GM12874 (cell line): ENCODE results near the gene GDAP2.

Source experiments
- CTCF ChIP-seq: IDR thresholded peaks from 2 replicates; pipeline ENCODE4 v1.5.1; 2011; ENCODE audit warnings: low read depth, mild to moderate bottlenecking, control low read depth, low read length, moderate library complexity; ENCODE audit not compliant: insufficient read depth

Gene GDAP2

GRCh38 chr1:117883616-117884015, 45.8 kb downstream of the GDAP2 start:
- no peak for TF ChIP-seq CTCF

GRCh38 chr1:117879284-117879683, 50.1 kb downstream of the GDAP2 start:
- TF ChIP-seq CTCF: no peak

- TF ChIP-seq CTCF: no peak
These were observed 51.6 kb downstream of the GDAP2 start for GRCh38 chr1:117877823-117878222.

- no peak for TF ChIP-seq CTCF
These were observed 58.4 kb downstream of the GDAP2 start for GRCh38 chr1:117871013-117871412.

GRCh38 chr1:117861694-117862093, 67.7 kb downstream of the GDAP2 start:
- TF ChIP-seq CTCF: no peak

GRCh38 chr1:117860896-117861610, 68.4 kb downstream of the GDAP2 start:
- TF ChIP-seq CTCF: no peak

- no peak for TF ChIP-seq CTCF
These were observed 69.5 kb downstream of the GDAP2 start for GRCh38 chr1:117859901-117860300.
